HepG2 (cell line): ENCODE measurements around the gene TEDC1. TPM values are rescaled to one million over a fixed set of nuclear protein-coding genes. Genes with fewer than 3 reads are reported as not detected.

Experiments
- AGO2 ChIP-seq: fragments of 200-400 bp; formaldehyde crosslinking; optimal IDR thresholded peaks from 2 replicates; pipeline ENCODE3; 2017; ENCODE audit warnings: mild to moderate bottlenecking, low read depth, low read length, moderate library complexity
- CENPX ChIP-seq: sonication (generic); formaldehyde crosslinking; IDR thresholded peaks from 2 replicates; pipeline ENCODE4 v1.9.0; 2021; ENCODE audit warnings: mild to moderate bottlenecking, missing genetic modification reagents, moderate library complexity
- JARID2 ChIP-seq: sonication (generic); formaldehyde crosslinking; IDR thresholded peaks from 2 replicates; pipeline ENCODE4 v1.8.1; 2023; ENCODE audit warnings: missing genetic modification reagents, inconsistent platforms; ENCODE audit not compliant: insufficient replicate concordance
- KLF9 ChIP-seq: IDR thresholded peaks from 2 replicates; pipeline ENCODE4 v1.6.1; 2016; ENCODE audit warnings: low read depth
- MATR3 ChIP-seq: sonication (generic); formaldehyde crosslinking; IDR thresholded peaks from 2 replicates; pipeline ENCODE4 v1.4.0; 2020; ENCODE audit warnings: missing genetic modification reagents
- NKX3-1 ChIP-seq: sonication (generic); formaldehyde crosslinking; IDR thresholded peaks from 2 replicates; pipeline ENCODE4 v1.5.0; 2020; ENCODE audit warnings: missing genetic modification reagents
- RFX1 ChIP-seq: fragments of 450-650 bp; IDR thresholded peaks from 2 replicates; pipeline ENCODE4 v1.6.1; 2017
- RFX5 ChIP-seq: IDR thresholded peaks from 2 replicates; pipeline ENCODE4 v1.6.1; 2011; ENCODE audit warnings: low read depth, low read length, improper control_type of control experiment
- SOX5 ChIP-seq: IDR thresholded peaks from 2 replicates; pipeline ENCODE4 v1.6.1; 2016; ENCODE audit warnings: borderline replicate concordance
- SPEN ChIP-seq: sonication (generic); formaldehyde crosslinking; IDR thresholded peaks from 2 replicates; pipeline ENCODE4 v1.5.1; 2020; ENCODE audit warnings: low read depth, mild to moderate bottlenecking, missing genetic modification reagents
- U2AF2 ChIP-seq: fragments of 200-400 bp; formaldehyde crosslinking; IDR thresholded peaks from 2 replicates; pipeline ENCODE4 v1.6.1; 2017; ENCODE audit warnings: low read depth, mild to moderate bottlenecking, low read length
- YEATS2 ChIP-seq: sonication (generic); formaldehyde crosslinking; IDR thresholded peaks from 2 replicates; pipeline ENCODE4 v1.4.0; 2020; ENCODE audit warnings: missing genetic modification reagents, borderline replicate concordance
- ZNF33A ChIP-seq: sonication (generic); formaldehyde crosslinking; IDR thresholded peaks from 2 replicates; pipeline ENCODE4 v1.5.1; 2020; ENCODE audit warnings: missing genetic modification reagents, mild to moderate bottlenecking, moderate library complexity, borderline replicate concordance
- ZNF382 ChIP-seq: sonication (generic); formaldehyde crosslinking; IDR thresholded peaks from 2 replicates; pipeline ENCODE4 v1.5.0; 2020; ENCODE audit warnings: missing genetic modification reagents, mild to moderate bottlenecking, borderline replicate concordance
- ZNF674 ChIP-seq: sonication (generic); formaldehyde crosslinking; IDR thresholded peaks from 2 replicates; pipeline ENCODE4 v1.5.0; 2020; ENCODE audit warnings: low read depth, mild to moderate bottlenecking, missing genetic modification reagents
- ZSCAN21 ChIP-seq: sonication (generic); formaldehyde crosslinking; IDR thresholded peaks from 2 replicates; pipeline ENCODE4 v1.8.0; 2022; ENCODE audit warnings: mild to moderate bottlenecking, missing genetic modification reagents, moderate library complexity, borderline replicate concordance
- polyA plus RNA-seq, 8 experiments: library from polyadenylated mRNA; depleted of rRNA in 3 of 8; stranded (reverse) in 7 of 8; unstranded in 1 of 8; fragments of >200 nt; fragmentation: Illumina TruSeq in 4 of 8; extraction: Trizol in 4 of 8; gene quantifications; 2 replicates each; pipeline versions ENCODE4 v1.2.1 to v1.2.3, GENCODE V29; 2011 to 2016; ENCODE audit warnings: low read depth in 4 of 8, missing spikeins in 1 of 8, mixed read lengths in 1 of 8; ENCODE audit not compliant: insufficient read depth in 1 of 8
- total RNA-seq, 5 experiments: library from RNA; depleted of rRNA; stranded (reverse); fragments of >200 nt; fragmentation: Illumina TruSeq; extraction: Trizol; gene quantifications; 2 replicates each; pipeline ENCODE4 v1.2.3, GENCODE V29; 2016; ENCODE audit warnings: low read depth in 1 of 5
- TF ChIP-seq, protein P1 (sequence below): sonication (generic); formaldehyde crosslinking; IDR thresholded peaks from 2 replicates; pipeline ENCODE4 v1.4.0; 2020; ENCODE audit warnings: missing genetic modification reagents
- TF ChIP-seq, protein P2 (sequence below): sonication (generic); formaldehyde crosslinking; IDR thresholded peaks from 2 replicates; pipeline ENCODE4 v1.4.0; 2020; ENCODE audit warnings: missing genetic modification reagents, borderline replicate concordance
- TF ChIP-seq, protein P3 (sequence below): sonication (generic); formaldehyde crosslinking; IDR thresholded peaks from 2 replicates; pipeline ENCODE4 v1.8.1; 2023; ENCODE audit warnings: mild to moderate bottlenecking, missing genetic modification reagents
- TF ChIP-seq, protein P4 (sequence below): sonication (generic); formaldehyde crosslinking; IDR thresholded peaks from 2 replicates; pipeline ENCODE4 v1.5.0; 2020; ENCODE audit warnings: missing genetic modification reagents

TEDC1 gene
- total and polyA plus RNA-seq, 2 of the 13 experiments (the other 11 are each of a cell fraction or from before 2014, with no cell fraction given) = 5.7 to 27.4 TPM

DNA sequence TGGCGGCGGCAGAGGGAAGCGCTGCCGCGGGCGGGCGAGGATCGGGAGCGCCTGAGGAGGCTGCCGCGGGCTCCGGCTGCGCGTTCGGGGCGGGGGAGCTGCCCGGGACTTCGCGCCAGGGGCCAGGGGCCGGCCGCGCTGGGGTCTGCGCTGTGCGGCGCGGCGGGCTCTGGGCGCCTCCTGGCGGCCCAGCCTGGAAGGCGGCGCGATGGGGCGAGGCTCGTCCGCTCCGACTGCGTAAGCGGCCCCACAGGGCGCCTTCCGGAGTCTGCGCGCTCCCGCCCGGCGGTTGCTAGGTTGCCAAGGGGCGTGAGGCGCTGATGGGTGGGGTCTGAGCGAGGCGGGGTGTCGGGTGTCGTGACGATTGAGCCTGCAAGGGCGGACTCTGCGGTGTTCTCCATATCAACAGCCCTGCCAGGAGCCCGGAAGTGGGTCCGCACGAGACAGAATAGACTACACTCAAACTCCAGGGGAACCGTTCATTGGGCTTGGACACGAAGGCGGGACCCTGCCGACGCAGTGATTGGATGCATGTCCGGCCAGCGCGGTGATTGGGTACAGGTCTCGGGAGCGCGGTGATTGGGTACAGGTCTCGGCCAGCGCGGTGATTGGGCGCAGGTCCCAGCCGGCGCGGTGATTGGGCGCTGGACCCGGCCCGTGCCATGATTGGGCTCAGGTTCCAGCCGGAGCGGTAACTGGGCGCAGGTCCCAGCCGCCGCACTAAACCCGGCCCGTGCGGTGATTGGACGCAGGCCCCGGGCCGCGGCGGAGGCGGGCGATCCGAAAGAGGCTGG, at the start of gene TEDC1 (continued):
- TF ChIP-seq, protein P1, sequence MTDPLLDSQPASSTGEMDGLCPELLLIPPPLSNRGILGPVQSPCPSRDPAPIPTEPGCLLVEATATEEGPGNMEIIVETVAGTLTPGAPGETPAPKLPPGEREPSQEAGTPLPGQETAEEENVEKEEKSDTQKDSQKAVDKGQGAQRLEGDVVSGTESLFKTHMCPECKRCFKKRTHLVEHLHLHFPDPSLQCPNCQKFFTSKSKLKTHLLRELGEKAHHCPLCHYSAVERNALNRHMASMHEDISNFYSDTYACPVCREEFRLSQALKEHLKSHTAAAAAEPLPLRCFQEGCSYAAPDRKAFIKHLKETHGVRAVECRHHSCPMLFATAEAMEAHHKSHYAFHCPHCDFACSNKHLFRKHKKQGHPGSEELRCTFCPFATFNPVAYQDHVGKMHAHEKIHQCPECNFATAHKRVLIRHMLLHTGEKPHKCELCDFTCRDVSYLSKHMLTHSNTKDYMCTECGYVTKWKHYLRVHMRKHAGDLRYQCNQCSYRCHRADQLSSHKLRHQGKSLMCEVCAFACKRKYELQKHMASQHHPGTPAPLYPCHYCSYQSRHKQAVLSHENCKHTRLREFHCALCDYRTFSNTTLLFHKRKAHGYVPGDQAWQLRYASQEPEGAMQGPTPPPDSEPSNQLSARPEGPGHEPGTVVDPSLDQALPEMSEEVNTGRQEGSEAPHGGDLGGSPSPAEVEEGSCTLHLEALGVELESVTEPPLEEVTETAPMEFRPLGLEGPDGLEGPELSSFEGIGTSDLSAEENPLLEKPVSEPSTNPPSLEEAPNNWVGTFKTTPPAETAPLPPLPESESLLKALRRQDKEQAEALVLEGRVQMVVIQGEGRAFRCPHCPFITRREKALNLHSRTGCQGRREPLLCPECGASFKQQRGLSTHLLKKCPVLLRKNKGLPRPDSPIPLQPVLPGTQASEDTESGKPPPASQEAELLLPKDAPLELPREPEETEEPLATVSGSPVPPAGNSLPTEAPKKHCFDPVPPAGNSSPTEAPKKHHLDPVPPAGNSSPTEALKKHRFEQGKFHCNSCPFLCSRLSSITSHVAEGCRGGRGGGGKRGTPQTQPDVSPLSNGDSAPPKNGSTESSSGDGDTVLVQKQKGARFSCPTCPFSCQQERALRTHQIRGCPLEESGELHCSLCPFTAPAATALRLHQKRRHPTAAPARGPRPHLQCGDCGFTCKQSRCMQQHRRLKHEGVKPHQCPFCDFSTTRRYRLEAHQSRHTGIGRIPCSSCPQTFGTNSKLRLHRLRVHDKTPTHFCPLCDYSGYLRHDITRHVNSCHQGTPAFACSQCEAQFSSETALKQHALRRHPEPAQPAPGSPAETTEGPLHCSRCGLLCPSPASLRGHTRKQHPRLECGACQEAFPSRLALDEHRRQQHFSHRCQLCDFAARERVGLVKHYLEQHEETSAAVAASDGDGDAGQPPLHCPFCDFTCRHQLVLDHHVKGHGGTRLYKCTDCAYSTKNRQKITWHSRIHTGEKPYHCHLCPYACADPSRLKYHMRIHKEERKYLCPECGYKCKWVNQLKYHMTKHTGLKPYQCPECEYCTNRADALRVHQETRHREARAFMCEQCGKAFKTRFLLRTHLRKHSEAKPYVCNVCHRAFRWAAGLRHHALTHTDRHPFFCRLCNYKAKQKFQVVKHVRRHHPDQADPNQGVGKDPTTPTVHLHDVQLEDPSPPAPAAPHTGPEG = peak; percentile 90
- TF ChIP-seq MATR3 (CRISPR knock-in tag) (no peak), YEATS2 (CRISPR knock-in tag) (peak; percentile 80), ZSCAN21 (CRISPR knock-in tag) (peak; percentile 89; the same call in 1 of the 2 replicates), ZNF674 (CRISPR knock-in tag) (no peak), RFX5 (peak; percentile 61), CENPX (CRISPR knock-in tag) (no peak), ZNF382 (no peak), RFX1 (peak; percentile 84), SOX5 (peak; percentile 64; the same call in 1 of the 2 replicates), KLF9 (CRISPR knock-in tag) (no peak), SPEN (CRISPR knock-in tag) (peak; percentile 80), JARID2 (CRISPR knock-in tag) (no peak), ZNF33A (CRISPR knock-in tag) (no peak), AGO2 (no peak), NKX3-1 (CRISPR knock-in tag) (peak; percentile 45; the same call in 1 of the 2 replicates), U2AF2 (no peak)
- TF ChIP-seq, protein P2, sequence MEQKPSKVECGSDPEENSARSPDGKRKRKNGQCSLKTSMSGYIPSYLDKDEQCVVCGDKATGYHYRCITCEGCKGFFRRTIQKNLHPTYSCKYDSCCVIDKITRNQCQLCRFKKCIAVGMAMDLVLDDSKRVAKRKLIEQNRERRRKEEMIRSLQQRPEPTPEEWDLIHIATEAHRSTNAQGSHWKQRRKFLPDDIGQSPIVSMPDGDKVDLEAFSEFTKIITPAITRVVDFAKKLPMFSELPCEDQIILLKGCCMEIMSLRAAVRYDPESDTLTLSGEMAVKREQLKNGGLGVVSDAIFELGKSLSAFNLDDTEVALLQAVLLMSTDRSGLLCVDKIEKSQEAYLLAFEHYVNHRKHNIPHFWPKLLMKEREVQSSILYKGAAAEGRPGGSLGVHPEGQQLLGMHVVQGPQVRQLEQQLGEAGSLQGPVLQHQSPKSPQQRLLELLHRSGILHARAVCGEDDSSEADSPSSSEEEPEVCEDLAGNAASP (CRISPR knock-in tag) = 0 out of 2 replicates have a peak, but pooled peaks have one; percentile 32
- TF ChIP-seq, protein P3, sequence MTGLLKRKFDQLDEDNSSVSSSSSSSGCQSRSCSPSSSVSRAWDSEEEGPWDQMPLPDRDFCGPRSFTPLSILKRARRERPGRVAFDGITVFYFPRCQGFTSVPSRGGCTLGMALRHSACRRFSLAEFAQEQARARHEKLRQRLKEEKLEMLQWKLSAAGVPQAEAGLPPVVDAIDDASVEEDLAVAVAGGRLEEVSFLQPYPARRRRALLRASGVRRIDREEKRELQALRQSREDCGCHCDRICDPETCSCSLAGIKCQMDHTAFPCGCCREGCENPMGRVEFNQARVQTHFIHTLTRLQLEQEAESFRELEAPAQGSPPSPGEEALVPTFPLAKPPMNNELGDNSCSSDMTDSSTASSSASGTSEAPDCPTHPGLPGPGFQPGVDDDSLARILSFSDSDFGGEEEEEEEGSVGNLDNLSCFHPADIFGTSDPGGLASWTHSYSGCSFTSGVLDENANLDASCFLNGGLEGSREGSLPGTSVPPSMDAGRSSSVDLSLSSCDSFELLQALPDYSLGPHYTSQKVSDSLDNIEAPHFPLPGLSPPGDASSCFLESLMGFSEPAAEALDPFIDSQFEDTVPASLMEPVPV (CRISPR knock-in tag) = peak; percentile 95
- TF ChIP-seq, protein P4, sequence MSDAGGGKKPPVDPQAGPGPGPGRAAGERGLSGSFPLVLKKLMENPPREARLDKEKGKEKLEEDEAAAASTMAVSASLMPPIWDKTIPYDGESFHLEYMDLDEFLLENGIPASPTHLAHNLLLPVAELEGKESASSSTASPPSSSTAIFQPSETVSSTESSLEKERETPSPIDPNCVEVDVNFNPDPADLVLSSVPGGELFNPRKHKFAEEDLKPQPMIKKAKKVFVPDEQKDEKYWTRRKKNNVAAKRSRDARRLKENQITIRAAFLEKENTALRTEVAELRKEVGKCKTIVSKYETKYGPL (CRISPR knock-in tag) = no peak
